Measurements from ENCODE around the gene FOXI3.
"Not testable (repeated sequence)": the region's sequence is repeated elsewhere in the genome, so short reads cannot be mapped to it uniquely, and the experiment has no call there.

Gene FOXI3

DNA sequence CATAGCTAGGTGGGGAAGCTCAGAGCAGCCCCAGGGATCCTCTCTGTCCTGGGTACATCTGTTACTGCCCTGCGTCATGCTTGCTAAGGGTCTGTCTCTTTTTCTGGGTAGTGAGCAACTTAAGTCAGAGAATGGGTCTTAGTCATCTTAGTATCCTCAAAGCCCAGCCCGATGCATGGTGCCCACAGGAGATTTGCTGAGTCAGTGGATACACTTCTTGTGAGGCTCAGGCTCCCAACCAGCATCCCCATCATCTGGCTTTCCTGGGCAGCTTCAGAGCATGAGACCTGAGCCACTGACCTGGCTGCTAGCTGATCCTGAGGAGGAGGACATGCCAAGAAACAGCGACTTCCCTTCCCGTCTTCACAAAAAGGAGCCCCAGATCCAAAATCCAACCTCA lies 10.0 kb downstream of the FOXI3 start:
- TF ChIP-seq, protein P1, sequence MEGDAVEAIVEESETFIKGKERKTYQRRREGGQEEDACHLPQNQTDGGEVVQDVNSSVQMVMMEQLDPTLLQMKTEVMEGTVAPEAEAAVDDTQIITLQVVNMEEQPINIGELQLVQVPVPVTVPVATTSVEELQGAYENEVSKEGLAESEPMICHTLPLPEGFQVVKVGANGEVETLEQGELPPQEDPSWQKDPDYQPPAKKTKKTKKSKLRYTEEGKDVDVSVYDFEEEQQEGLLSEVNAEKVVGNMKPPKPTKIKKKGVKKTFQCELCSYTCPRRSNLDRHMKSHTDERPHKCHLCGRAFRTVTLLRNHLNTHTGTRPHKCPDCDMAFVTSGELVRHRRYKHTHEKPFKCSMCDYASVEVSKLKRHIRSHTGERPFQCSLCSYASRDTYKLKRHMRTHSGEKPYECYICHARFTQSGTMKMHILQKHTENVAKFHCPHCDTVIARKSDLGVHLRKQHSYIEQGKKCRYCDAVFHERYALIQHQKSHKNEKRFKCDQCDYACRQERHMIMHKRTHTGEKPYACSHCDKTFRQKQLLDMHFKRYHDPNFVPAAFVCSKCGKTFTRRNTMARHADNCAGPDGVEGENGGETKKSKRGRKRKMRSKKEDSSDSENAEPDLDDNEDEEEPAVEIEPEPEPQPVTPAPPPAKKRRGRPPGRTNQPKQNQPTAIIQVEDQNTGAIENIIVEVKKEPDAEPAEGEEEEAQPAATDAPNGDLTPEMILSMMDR (IDR thresholded peaks at IDR 0.05): no peak
- Histone ChIP-seq H3K4me3 (no peak overlapping the region), H3K27ac (no peak overlapping the region)
- DNase-seq (ENCODE audit: low spot score): no peak

- TF ChIP-seq, protein P1 (IDR thresholded peaks at IDR 0.05): no peak
- Histone ChIP-seq H3K27ac (no peak overlapping the region), H3K4me3 (no peak overlapping the region)
- no peak for DNase-seq (ENCODE audit: low spot score)
Measured at GRCh38 chr2:88442061-88442460, 10.4 kb downstream of the FOXI3 start.

GRCh38 chr2:88437010-88437409 lies 15.5 kb downstream of the FOXI3 start:
- Histone ChIP-seq H3K4me3 (no peak overlapping the region), H3K27ac (no peak overlapping the region)
- TF ChIP-seq, protein P1 (IDR thresholded peaks at IDR 0.05): no peak
- DNase-seq (ENCODE audit: low spot score): no peak

GRCh38 chr2:88429929-88430328 lies 22.6 kb downstream of the FOXI3 start:
- no peak for DNase-seq (ENCODE audit: low spot score)
- Histone ChIP-seq H3K27ac (no peak overlapping the region), H3K4me3 (no peak overlapping the region)
- TF ChIP-seq, protein P1 (IDR thresholded peaks at IDR 0.05): no peak

GRCh38 chr2:88423733-88424132 lies 28.8 kb downstream of the FOXI3 start:
- DNase-seq (ENCODE audit: low spot score): no peak
- TF ChIP-seq, protein P1 (IDR thresholded peaks at IDR 0.05): no peak
- Histone ChIP-seq H3K4me3 (no peak overlapping the region), H3K27ac (no peak overlapping the region)

GRCh38 chr2:88419051-88419450 lies 33.4 kb downstream of the FOXI3 start:
- not testable (repeated sequence) for DNase-seq (ENCODE audit: low spot score); H3K4me3 ChIP-seq; H3K27ac ChIP-seq

DNA sequence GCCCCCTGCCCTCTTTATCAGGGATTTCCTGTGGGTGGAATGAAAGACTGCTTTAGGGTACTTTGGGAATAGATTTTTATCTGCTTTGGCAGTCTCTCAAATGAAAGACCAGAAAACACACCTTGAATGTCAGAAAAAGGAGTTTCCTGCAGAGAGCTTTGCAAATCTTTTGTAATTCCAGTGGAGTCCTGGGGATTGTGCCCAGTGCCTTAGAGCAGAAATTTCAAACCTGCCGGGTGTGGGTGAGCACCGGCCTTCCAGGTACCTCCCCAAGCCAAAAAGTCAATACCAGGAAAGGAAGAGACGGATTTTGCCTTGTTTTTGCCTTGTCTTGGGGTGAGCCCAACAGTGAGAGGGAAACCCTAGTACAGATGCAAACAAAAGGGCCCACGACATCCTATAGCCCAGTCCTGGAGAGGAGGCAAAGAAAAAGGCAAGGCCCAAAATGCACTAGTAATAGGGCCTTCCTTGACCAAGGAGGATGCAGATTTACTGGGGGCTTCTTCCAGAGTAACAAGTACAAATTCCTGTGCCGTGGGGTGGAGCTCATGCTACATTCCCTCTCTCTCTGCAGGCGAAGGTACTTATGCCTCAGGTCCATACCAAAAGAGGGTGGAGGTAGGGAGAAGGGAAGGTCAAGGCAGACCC lies 36.4 kb downstream of the FOXI3 start:
- H3K4me3 ChIP-seq: no peak overlapping the region
- TF ChIP-seq, protein P1 (IDR thresholded peaks at IDR 0.05): no peak
- no peak overlapping the region for H3K27ac ChIP-seq
- no peak for DNase-seq (ENCODE audit: low spot score)

- H3K27ac ChIP-seq; DNase-seq (ENCODE audit: low spot score); H3K4me3 ChIP-seq: not testable (repeated sequence)
Measured at GRCh38 chr2:88408870-88409269, 43.6 kb downstream of the FOXI3 start.

Data from coronary artery (tissue), 2 donors.